GM23248 (cell line): ENCODE results near the gene CRYAB.

Source experiments
- EZH2 ChIP-seq: fragments of 200-600 bp; sonication (generic); IDR thresholded peaks from 2 replicates; pipeline ENCODE4 v1.6.1; 2018; ENCODE audit warnings: antibody characterized with exemption, mild to moderate bottlenecking; ENCODE audit not compliant: insufficient read depth, poor library complexity, severe bottlenecking
- EZH2phosphoT487 ChIP-seq: fragments of 200-600 bp; sonication (generic); IDR thresholded peaks from 2 replicates; pipeline ENCODE4 v1.6.1; 2018; ENCODE audit warnings: antibody characterized with exemption, moderate library complexity, mild to moderate bottlenecking, low read depth; ENCODE audit not compliant: insufficient read depth

GRCh38 chr11:111879637-111879960 is 32.0 kb downstream of the CRYAB start:
- TF ChIP-seq EZH2phosphoT487 (no peak), EZH2 (no peak)
